HG02973 (cell line): ENCODE data around the gene ACTRT2.

ENCODE experiments used
- ATAC-seq: cut with Tn5 transposase; IDR thresholded peaks from one replicate; pipeline ENCODE4 v1.9.1; 2021; ENCODE audit warnings: moderate library complexity; ENCODE audit not compliant: unreplicated experiment

Gene ACTRT2

GRCh38 chr1:3001471-3002348 is 19.6 kb upstream of the ACTRT2 start:
- ATAC-seq: no peak

DNA sequence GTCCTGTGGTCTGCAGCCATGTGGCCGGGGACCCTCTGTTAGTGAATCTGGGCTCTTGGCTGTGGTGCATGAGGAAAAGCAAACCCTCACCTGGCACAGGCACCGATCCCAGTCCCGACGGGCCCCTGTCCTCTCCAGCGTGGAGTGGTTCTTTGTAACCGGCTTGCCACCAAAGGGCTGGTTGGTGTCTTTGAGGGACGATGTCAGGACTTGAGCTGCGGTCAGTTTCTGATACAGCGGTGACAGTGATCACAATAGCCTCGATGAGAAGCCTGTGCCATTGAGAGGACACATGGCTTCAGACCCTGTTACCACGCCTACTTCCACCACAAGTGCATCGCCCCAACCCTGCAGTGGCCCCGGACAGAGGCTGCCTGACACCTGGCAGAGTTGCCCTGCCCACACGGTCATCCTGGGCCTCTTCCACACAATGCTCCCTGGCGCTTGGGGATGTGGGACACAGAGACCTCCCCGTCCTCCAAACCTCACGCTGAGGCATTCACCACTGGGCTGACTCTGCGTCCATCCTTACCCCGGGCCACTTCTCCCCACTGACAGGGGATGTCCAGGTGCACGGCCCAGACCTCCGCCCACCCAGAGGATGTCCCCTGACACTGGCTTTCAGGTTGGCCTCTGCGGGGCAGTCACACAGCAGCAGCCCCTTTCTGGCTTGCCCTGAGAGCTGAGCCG is 18.8 kb upstream of the ACTRT2 start:
- no peak for ATAC-seq

DNA sequence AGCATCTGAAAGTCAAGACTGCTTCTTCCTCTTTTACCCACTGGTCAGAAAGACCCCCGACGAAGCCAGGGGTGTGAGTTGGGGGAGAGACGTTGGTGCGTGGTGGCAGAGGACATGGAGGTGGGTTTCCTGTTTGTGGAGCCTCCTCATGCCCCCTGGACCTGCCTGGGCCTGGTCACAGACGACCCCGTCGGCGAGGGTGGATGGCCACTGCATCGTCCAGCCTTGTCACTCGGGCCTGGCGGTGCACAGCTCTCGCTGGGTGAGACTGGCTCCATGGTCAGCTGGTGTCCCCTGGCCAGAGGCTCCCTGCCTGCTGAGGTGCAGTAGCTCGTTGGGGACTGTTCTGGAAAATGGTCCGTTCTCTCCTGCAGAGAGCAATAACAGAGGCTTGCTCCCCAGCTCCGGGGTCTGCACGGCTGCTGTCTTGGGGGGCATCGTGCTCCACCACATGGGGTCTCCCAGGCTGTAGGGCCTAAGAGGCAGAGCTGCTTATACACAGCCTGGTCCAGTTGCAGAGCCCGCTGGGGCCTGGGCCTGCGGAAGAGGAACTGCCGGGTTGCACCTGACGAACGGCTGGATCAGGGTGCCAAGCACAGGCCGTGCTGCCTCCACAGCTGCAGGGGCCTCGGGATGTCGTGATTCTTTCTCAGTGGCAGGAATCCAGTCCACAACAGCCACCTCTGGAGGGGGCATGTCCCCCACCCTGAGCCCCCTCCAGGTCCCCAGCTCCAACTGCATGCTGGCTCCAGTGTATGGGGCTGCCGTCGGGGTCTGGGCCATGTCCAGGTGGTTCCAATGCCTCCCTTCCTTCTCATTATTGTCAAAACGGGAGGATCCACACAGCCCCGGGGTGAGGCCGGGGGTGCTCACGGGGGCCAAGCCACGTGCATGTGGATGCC is 18.0 kb upstream of the ACTRT2 start:
- ATAC-seq: no peak

GRCh38 chr1:3003941-3004270 is 17.4 kb upstream of the ACTRT2 start:
- ATAC-seq: no peak

DNA sequence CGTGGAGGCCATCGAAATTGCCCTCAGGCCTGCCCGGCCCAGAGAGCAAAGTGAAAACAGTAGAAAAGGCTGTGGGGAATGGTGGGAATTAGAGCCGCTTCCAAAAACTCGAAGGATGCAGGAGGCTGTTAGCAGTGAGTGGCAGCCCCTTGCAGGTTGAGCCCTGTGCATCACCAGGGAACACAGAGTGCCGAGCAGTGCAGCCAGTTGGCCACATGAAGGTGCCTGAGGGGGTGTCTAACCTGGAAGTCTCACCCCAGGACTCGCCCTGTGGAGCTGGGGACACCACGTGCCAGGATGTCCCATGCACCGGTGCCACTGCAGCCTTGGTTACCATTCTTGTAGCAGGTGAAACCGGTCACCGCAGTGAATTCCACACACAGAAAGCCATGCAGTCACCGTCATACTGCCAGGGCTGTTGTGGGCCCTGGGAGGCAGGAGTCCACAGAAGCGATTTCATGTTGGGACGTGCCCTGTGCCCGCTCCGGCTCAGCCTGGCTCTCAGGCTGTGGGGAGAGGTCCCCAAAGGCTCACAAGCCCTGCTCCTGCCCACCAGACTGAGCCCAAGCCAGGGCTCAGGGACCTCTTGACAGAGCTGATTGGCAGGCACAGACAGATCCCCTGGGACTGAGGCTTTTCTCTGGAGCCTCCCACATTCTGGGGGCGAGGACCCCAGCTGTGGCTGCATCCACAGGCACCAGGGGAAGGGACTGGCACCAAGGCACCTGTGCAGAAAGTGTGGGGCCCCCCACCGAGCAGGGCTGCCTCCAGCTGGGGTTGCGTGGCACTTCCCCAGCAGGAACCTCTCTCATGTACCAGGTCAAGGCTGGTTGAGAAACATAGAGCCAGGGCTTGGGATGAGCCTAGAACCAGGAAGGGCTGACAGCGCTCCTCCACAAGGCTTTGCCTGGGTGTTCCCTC is 16.7 kb upstream of the ACTRT2 start:
- ATAC-seq: no peak

- ATAC-seq: no peak
These were observed 15.5 kb upstream of the ACTRT2 start for GRCh38 chr1:3005771-3006170.

- ATAC-seq: no peak
These were observed 13.7 kb upstream of the ACTRT2 start for GRCh38 chr1:3007298-3008147.

DNA sequence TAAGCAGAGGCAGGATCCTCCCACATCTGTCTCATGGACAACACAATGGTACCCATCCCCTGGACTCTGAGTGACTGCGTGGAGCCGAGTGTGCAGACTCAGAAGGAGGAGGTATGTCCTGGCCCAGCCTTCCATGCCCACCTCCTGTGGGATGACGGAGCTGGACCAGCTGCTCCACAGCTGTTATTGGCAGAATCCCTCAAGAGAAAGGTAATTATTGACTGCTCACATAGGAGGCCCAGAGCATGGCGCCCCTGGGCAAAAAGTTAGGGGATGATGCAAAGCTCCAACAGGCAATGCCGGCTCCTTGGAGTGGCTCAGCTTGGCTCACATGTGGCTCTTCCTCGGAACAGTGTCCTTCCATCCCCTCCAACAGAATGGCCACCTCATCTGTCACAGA is 12.2 kb upstream of the ACTRT2 start:
- ATAC-seq: no peak

- no peak for ATAC-seq
These were observed 11.7 kb upstream of the ACTRT2 start for GRCh38 chr1:3009556-3009955.

DNA sequence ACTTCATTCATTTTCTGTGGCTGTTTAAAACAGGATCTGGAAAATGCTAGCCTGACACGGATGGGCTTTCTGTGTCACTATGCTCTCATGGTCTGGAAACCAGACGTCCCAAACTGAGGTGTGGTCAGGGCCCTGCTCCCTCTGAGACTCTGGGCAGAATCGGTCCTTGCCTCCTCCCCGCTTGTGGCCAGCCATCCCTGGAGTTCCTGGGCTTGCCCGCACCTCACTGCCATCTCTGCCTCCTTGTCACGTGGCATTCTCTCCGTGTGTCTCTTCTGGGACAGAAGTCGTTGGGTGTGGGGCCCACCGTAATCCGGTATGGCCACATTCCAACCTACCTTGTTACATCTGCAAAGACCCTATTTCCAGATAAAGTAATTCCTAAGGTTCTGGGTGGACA is 10.1 kb upstream of the ACTRT2 start:
- ATAC-seq: no peak

DNA sequence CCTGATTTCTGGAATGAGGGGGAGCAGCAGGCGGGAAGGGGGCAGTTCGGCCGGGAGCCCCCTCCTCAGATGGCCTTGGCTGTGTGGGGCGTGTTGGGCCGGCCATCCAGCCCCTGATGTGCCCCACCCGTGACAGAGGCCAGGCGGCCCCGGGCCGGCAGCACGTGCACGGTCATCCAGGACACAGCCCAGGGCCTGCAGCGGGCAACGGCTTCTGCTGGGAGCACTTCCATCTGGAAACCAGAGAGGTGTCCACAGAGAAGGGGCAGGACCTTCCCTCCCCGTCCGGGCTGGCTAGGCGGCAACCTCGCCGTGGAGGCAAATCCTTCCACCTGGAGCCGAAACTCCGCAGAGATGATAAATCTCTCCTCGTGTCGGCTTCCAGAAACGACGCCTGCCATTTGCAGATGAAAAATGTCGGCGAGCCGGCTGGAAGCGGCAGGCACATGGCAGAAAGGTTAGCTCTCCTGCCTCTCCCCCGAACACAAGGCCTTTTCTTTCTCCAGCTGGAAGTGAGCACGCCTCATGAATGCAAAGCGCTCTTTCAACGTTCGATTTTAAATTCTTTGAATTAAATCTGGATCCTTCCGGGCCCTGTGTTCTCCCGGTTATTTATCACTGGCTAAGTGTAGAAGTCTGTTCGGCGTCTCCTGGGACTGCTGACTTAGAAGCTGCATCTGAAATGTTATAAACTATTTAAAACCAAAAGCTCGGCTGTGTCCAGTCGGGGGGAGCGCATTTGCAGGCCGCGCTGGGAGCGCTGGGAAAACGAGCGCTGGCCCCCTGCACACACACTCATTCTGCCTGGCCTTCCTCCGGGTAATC is 9.4 kb upstream of the ACTRT2 start:
- ATAC-seq: no peak

GRCh38 chr1:3012456-3013291 is 8.6 kb upstream of the ACTRT2 start:
- ATAC-seq: no peak

- ATAC-seq: no peak
These were observed 7.8 kb upstream of the ACTRT2 start for GRCh38 chr1:3013371-3014049.

GRCh38 chr1:3014050-3014440 is 7.2 kb upstream of the ACTRT2 start:
- ATAC-seq: no peak

DNA sequence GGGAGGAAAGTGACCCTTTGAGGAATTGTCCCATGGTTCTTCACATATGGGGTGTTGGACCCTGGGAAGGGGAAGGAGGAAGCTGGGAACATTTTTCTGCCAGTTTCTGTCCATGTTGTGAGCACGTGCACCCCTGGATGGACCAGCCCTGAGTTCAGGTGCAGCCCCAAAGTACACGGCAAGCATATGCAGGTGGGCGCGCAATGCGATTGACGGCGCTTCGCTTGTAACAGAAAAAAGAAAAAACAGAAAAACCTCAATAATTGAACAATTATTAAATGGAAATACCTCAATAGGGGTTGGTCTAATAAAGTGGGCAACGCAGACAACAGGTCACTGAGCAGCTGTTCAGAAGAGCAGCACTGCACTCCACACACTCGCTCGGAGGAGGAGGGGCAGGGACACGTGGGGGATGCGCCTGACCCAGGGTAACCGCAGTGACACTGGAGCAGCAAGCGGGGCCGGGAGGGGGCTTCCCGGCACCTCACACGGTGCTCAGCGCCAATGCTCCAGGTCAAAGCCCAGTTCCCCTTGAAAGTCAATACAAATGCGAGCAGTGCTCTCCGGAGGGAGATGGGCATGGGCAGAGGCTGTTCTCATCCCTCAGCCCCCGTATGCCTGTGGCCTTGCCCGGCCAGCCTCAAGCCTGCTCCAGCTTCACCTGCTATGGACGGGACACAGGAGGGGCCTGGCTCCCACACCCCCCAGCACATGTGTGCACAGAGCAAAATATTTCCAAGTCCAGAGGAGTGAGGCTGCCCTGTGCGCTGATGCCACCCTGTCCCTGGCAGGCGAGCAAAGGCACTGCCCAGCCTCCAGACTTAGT is 6.6 kb upstream of the ACTRT2 start:
- no peak for ATAC-seq

DNA sequence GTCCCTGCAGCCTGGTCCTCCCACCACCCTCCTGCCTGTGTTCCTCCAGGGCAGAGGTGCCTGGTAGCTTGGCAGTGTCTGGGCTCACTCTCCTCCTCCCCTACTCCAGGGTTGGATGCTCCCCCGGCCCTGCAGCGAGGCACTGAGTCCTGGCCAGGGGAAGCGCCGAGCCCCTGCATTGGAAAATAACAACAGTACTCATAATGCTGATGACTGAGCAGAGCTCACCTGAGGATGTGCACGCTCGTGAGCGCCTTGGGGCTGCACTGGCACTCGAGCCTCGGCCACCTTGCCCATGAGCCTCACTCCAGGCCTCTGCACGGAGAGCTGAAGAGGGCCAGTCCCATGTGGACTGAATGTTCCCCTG is 6.0 kb upstream of the ACTRT2 start:
- no peak for ATAC-seq
